ENCODE results near the gene XYLT1.
"Not testable (repeated sequence)": the region's sequence is repeated elsewhere in the genome, so short reads cannot be mapped to it uniquely, and the experiment has no call there.

Gene XYLT1

GRCh38 chr16:17483351-17483750 is 12.6 kb upstream of the XYLT1 start:
- no peak overlapping the region for H3K4me3 ChIP-seq (ENCODE audit: low read depth, low read length)
- no peak for TF ChIP-seq CTCF (IDR thresholded peaks at IDR 0.05; ENCODE audit: borderline replicate concordance, insufficient read depth, low read depth, low read length)

- H3K4me3 ChIP-seq (ENCODE audit: low read depth, low read length) = not testable (repeated sequence)
Observed at GRCh38 chr16:17482341-17482740, 11.6 kb upstream of the XYLT1 start.

- H3K4me3 ChIP-seq (ENCODE audit: low read depth, low read length) = no peak overlapping the region
- TF ChIP-seq CTCF (IDR thresholded peaks at IDR 0.05; ENCODE audit: borderline replicate concordance, insufficient read depth, low read depth, low read length) = no peak
Observed at GRCh38 chr16:17481736-17482135, 11.0 kb upstream of the XYLT1 start.

GRCh38 chr16:17477260-17477545 is 6.4 kb upstream of the XYLT1 start:
- not testable (repeated sequence) for H3K4me3 ChIP-seq (ENCODE audit: low read depth, low read length)

- no peak overlapping the region for H3K4me3 ChIP-seq (ENCODE audit: low read depth, low read length)
- peak; percentile 48; the same call in 1 of the 2 replicates for TF ChIP-seq CTCF (IDR thresholded peaks at IDR 0.05; ENCODE audit: borderline replicate concordance, insufficient read depth, low read depth, low read length)
Observed at GRCh38 chr16:17476414-17477259, 5.9 kb upstream of the XYLT1 start.

- no peak overlapping the region for H3K4me3 ChIP-seq (ENCODE audit: low read depth, low read length)
- no peak for TF ChIP-seq CTCF (IDR thresholded peaks at IDR 0.05; ENCODE audit: borderline replicate concordance, insufficient read depth, low read depth, low read length)
Observed at GRCh38 chr16:17475104-17475503, 4.3 kb upstream of the XYLT1 start.

GRCh38 chr16:17474572-17474971 is 3.8 kb upstream of the XYLT1 start:
- H3K4me3 ChIP-seq (ENCODE audit: low read depth, low read length) = no peak overlapping the region
- no peak for TF ChIP-seq CTCF (IDR thresholded peaks at IDR 0.05; ENCODE audit: borderline replicate concordance, insufficient read depth, low read depth, low read length)

GRCh38 chr16:17474037-17474436 is 3.3 kb upstream of the XYLT1 start:
- no peak overlapping the region for H3K4me3 ChIP-seq (ENCODE audit: low read depth, low read length)
- TF ChIP-seq CTCF (IDR thresholded peaks at IDR 0.05; ENCODE audit: borderline replicate concordance, insufficient read depth, low read depth, low read length) = no peak

All from GM12875 (cell line).